DND-41 (cell line): ENCODE results near the gene CALCR.

ENCODE experiments used
- EZH2 ChIP-seq: IDR thresholded peaks from 3 replicates; pipeline ENCODE4 v1.6.1; 2012; ENCODE audit warnings: borderline replicate concordance, low read depth, mild to moderate bottlenecking, moderate library complexity, low read length, inconsistent platforms; ENCODE audit not compliant: severe bottlenecking
- TF ChIP-seq, protein P1 (sequence below): IDR thresholded peaks from 2 replicates; pipeline ENCODE4 v1.5.1; 2012; ENCODE audit warnings: borderline replicate concordance, low read length, moderate library complexity, mild to moderate bottlenecking; ENCODE audit not compliant: poor library complexity, severe bottlenecking; ENCODE audit errors: extremely low read depth

DNA sequence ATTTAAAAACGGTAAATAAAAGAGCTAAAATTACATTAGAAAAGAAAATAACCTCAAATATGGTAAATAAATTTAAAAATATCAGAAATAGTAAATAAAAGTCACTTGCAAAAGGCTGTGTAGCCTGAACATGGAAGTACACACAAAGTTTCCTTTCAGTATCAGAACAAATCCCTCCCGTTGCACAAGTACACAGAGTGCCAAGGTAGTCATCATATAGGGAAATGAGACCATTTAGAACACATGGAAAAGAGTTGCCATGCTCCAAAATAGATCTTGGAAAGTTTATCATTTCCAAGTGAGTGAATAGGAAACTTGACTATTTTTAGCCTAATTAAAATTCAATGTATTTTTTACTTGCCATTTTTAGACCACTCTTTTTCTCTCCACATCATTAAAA is 11.6 kb downstream of the CALCR start:
- TF ChIP-seq, protein P1, sequence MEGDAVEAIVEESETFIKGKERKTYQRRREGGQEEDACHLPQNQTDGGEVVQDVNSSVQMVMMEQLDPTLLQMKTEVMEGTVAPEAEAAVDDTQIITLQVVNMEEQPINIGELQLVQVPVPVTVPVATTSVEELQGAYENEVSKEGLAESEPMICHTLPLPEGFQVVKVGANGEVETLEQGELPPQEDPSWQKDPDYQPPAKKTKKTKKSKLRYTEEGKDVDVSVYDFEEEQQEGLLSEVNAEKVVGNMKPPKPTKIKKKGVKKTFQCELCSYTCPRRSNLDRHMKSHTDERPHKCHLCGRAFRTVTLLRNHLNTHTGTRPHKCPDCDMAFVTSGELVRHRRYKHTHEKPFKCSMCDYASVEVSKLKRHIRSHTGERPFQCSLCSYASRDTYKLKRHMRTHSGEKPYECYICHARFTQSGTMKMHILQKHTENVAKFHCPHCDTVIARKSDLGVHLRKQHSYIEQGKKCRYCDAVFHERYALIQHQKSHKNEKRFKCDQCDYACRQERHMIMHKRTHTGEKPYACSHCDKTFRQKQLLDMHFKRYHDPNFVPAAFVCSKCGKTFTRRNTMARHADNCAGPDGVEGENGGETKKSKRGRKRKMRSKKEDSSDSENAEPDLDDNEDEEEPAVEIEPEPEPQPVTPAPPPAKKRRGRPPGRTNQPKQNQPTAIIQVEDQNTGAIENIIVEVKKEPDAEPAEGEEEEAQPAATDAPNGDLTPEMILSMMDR, result no peak
- TF ChIP-seq EZH2, result no peak
